PC-3 (cell line): ENCODE measurements around the gene TTC6. TPM values are rescaled to one million over a fixed set of nuclear protein-coding genes. Genes with fewer than 3 reads are reported as not detected.

Experiments used
- ATAC-seq: fragments of 200-7000 bp; cut with Tn5 transposase; 2 replicates; pipeline ENCODE4 v1.9.1; 2020; ENCODE audit warnings: mild to moderate bottlenecking, moderate library complexity
- BruUV-seq: library from RNA; stranded (reverse); fragments of 400-500 nt; replicated peaks from 2 replicates; lab custom pipeline; 2021; lab: Mats Ljungman, UMichigan
- CTCF ChIA-PET: fragments of 300-600 bp; sonication (Branson Sonifier 250); formaldehyde crosslinking; loops from one replicate; lab custom pipeline; 2022; ENCODE audit warnings: antibody characterized with exemption; lab: Charles Lee
- POLR2A ChIA-PET: fragments of 300-600 bp; sonication (Branson Sonifier 250); formaldehyde crosslinking; loops from one replicate; lab custom pipeline; 2022; ENCODE audit warnings: antibody characterized with exemption; ENCODE audit not compliant: unreplicated experiment; lab: Charles Lee
- DNase-seq: peaks from one replicate; pipeline ENCODE4 v3.0.0-alpha.2; 2015
- H2AFZ ChIP-seq: fragments of 300-600 bp; sonication (generic); 2 replicates; pipeline ENCODE4 v1.6.0; 2016; ENCODE audit warnings: antibody characterized with exemption, low read length
- H3F3A ChIP-seq: fragments of 300-600 bp; sonication (generic); one replicate; pipeline ENCODE4 v1.6.0; 2017; ENCODE audit warnings: antibody characterized with exemption, low read length, control low read depth, mild to moderate bottlenecking; ENCODE audit not compliant: unreplicated experiment
- H3K27ac ChIP-seq: fragments of 300-600 bp; sonication (generic); 2 replicates; pipeline ENCODE4 v1.5.1; 2016; ENCODE audit warnings: mild to moderate bottlenecking, low read length
- H3K27me3 ChIP-seq: fragments of 300-600 bp; sonication (generic); 2 replicates; pipeline ENCODE4 v1.6.1; 2016; ENCODE audit warnings: low read length, mixed read lengths
- H3K36me3 ChIP-seq: fragments of 300-600 bp; sonication (generic); 2 replicates; pipeline ENCODE4 v1.6.1; 2016; ENCODE audit warnings: low read depth, mixed run types, low read length, mixed read lengths
- H3K4me1 ChIP-seq: fragments of 300-600 bp; sonication (generic); 2 replicates; pipeline ENCODE4 v1.5.1; 2016; ENCODE audit warnings: low read length; ENCODE audit not compliant: insufficient read depth
- H3K4me2 ChIP-seq: fragments of 300-600 bp; sonication (generic); 2 replicates; pipeline ENCODE4 v1.6.0; 2016; ENCODE audit warnings: low read length
- H3K4me3 ChIP-seq: fragments of 300-600 bp; sonication (generic); 2 replicates; pipeline ENCODE4 v1.5.1; 2016; ENCODE audit warnings: mild to moderate bottlenecking, low read length, mixed read lengths
- H3K79me2 ChIP-seq: fragments of 300-600 bp; sonication (generic); 2 replicates; pipeline ENCODE4 v1.6.1; 2017; ENCODE audit warnings: low read length, mixed read lengths
- H3K9ac ChIP-seq: fragments of 300-600 bp; sonication (generic); 2 replicates; pipeline ENCODE4 v1.6.0; 2016; ENCODE audit warnings: mild to moderate bottlenecking, low read length
- H3K9me2 ChIP-seq: fragments of 300-600 bp; sonication (generic); replicated peaks from 2 replicates; pipeline ENCODE4 v1.6.1; 2016; ENCODE audit warnings: mixed run types, low read length, mixed read lengths
- H3K9me3 ChIP-seq: fragments of 300-600 bp; sonication (generic); 2 replicates; pipeline ENCODE4 v1.6.1; 2016; ENCODE audit warnings: low read length, mixed read lengths
- H4K20me1 ChIP-seq: fragments of 300-600 bp; sonication (generic); 2 replicates; pipeline ENCODE4 v1.6.1; 2016; ENCODE audit warnings: low read length, mixed read lengths
- CTCF ChIP-seq: fragments of 300-600 bp; sonication (generic); conservative IDR thresholded peaks from 2 replicates; pipeline ENCODE4 v1.5.1; 2017; ENCODE audit warnings: antibody characterized with exemption, low read depth, mild to moderate bottlenecking, low read length
- EZH2 ChIP-seq: fragments of 300-600 bp; sonication (generic); IDR thresholded peaks from one replicate; pipeline ENCODE4 v1.6.1; 2017; ENCODE audit warnings: antibody characterized with exemption, mild to moderate bottlenecking, low read length; ENCODE audit not compliant: unreplicated experiment
- EZH2phosphoT487 ChIP-seq: fragments of 300-600 bp; sonication (generic); IDR thresholded peaks from 2 replicates; pipeline ENCODE4 v1.6.1; 2018; ENCODE audit warnings: mild to moderate bottlenecking, antibody characterized with exemption, low read length, borderline replicate concordance
- intact Hi-C: fragments of 100-400 bp; cut with micrococcal nuclease; formaldehyde crosslinking; loops from 2 replicates; pipeline ENCODE4 v1.9.0; 2023
- total RNA-seq: library from RNA; depleted of rRNA; stranded (reverse); fragments of >200 nt; gene quantifications from 2 replicates; pipeline ENCODE4 v1.2.3, GENCODE V29; 2014

The TTC6 gene
- total RNA-seq, 1 experiment from 2014 or later, result 13.4 TPM

GRCh38 chr14:37600880-37601741 lies 5.7 kb downstream of the TTC6 start:
- Histone ChIP-seq H4K20me1 (no peaks in the 10 kb centered on the region), H3K9me2 (no peaks in the 10 kb centered on the region), H2AFZ (no peak overlapping the region), H3K79me2 (peaks cover 54% of the 10 kb centered on the region), H3K4me2 (peak overlapping the region; percentile 84), H3K4me3 (peak overlapping the region; percentile 93; the same call in 1 of the 2 replicates), H3K27ac (peak overlapping the region; percentile 99), H3K4me1 (peaks cover 47% of the 10 kb centered on the region), H3K27me3 (no peaks in the 10 kb centered on the region), H3K9ac (peak overlapping the region; percentile 99; the same call in 1 of the 2 replicates), H3K36me3 (no peaks in the 10 kb centered on the region), H3F3A (no peaks in the 10 kb centered on the region), H3K9me3 (no peaks in the 10 kb centered on the region)
- ATAC-seq (no peak), DNase-seq (peak; percentile 38)
- TF ChIP-seq CTCF (no peak), EZH2 (no peak), EZH2phosphoT487 (no peak)
- POLR2A ChIA-PET, result interaction anchor here (0.5 to 0.7 kb wide), 2 partner anchors 16 to 226 kb away, joined by 3 to 4 read pairs; no protein-coding TSS in a partner anchor
- intact Hi-C loops, result loop anchor here (2.0 kb wide), 1 partner anchor 40 kb away; no protein-coding TSS in a partner anchor
- no TSS peak for BruUV-seq
- CTCF ChIA-PET, result interaction anchor here (0.9 kb wide), 1 partner anchor 96 kb away, joined by 3 read pairs; no protein-coding TSS in a partner anchor

- H3K9me2 ChIP-seq, result no peaks in the 10 kb centered on the region
- H3K9me3 ChIP-seq, result no peaks in the 10 kb centered on the region
- intact Hi-C loops, result loop anchor here (2.0 kb wide), 1 partner anchor 39 kb away; no protein-coding TSS in a partner anchor
- DNase-seq (no peak), ATAC-seq (no peak)
- H3K4me3 ChIP-seq, result no peak overlapping the region
- no peak overlapping the region for H2AFZ ChIP-seq
- no peaks in the 10 kb centered on the region for H3K27me3 ChIP-seq
- ChIA-PET CTCF (no interaction called here), POLR2A (no interaction called here)
- H3K4me1 ChIP-seq, result peaks cover 41% of the 10 kb centered on the region
- no peaks in the 10 kb centered on the region for H4K20me1 ChIP-seq
- no peak overlapping the region for H3K4me2 ChIP-seq
- H3K79me2 ChIP-seq, result peaks cover 47% of the 10 kb centered on the region
- no peak overlapping the region for H3K27ac ChIP-seq
- no peak overlapping the region for H3K9ac ChIP-seq
- H3F3A ChIP-seq, result no peaks in the 10 kb centered on the region
- no peaks in the 10 kb centered on the region for H3K36me3 ChIP-seq
- no TSS peak for BruUV-seq
- TF ChIP-seq EZH2phosphoT487 (no peak), EZH2 (no peak), CTCF (no peak)
These were observed 6.4 kb downstream of the TTC6 start for GRCh38 chr14:37601865-37602264.
